HG03066 (cell line): ENCODE measurements around the gene SELENOP.
"Not testable (repeated sequence)": the region's sequence is repeated elsewhere in the genome, so short reads cannot be mapped to it uniquely, and the experiment has no call there.

ENCODE experiments used
- ATAC-seq: cut with Tn5 transposase; IDR thresholded peaks from one replicate; pipeline ENCODE4 v1.9.1; 2021; ENCODE audit warnings: low read depth; ENCODE audit not compliant: unreplicated experiment

The SELENOP gene

GRCh38 chr5:42826757-42827515 is 15.2 kb upstream of the SELENOP start:
- no peak for ATAC-seq

GRCh38 chr5:42825422-42826148 is 13.9 kb upstream of the SELENOP start:
- no peak for ATAC-seq

GRCh38 chr5:42824347-42824976 is 12.8 kb upstream of the SELENOP start:
- no peak for ATAC-seq

GRCh38 chr5:42822548-42822947 is 10.9 kb upstream of the SELENOP start:
- no peak for ATAC-seq

GRCh38 chr5:42819745-42820144 is 8.1 kb upstream of the SELENOP start:
- ATAC-seq = no peak

- not testable (repeated sequence) for ATAC-seq
These were observed 4.9 kb upstream of the SELENOP start for GRCh38 chr5:42816546-42816945.

- ATAC-seq = no peak
These were observed 1.8 kb upstream of the SELENOP start for GRCh38 chr5:42813533-42813932.

GRCh38 chr5:42812620-42813019 is 928 bp upstream of the SELENOP start:
- no peak for ATAC-seq

- no peak for ATAC-seq
These were observed 680 bp downstream of the SELENOP start for GRCh38 chr5:42810834-42811590.

GRCh38 chr5:42808888-42809611 is 2.6 kb downstream of the SELENOP start:
- ATAC-seq = no peak

- ATAC-seq = no peak
These were observed 3.8 kb downstream of the SELENOP start for GRCh38 chr5:42807722-42808447.

- no peak for ATAC-seq
These were observed 4.9 kb downstream of the SELENOP start for GRCh38 chr5:42806701-42807262.

- ATAC-seq = no peak
These were observed 5.5 kb downstream of the SELENOP start for GRCh38 chr5:42806004-42806700.

GRCh38 chr5:42804717-42805339 is 6.9 kb downstream of the SELENOP start:
- ATAC-seq = no peak

GRCh38 chr5:42801516-42802166 is 10.1 kb downstream of the SELENOP start:
- no peak for ATAC-seq

- no peak for ATAC-seq
These were observed 10.9 kb downstream of the SELENOP start for GRCh38 chr5:42800748-42801330.

GRCh38 chr5:42799668-42800114 is 12.0 kb downstream of the SELENOP start:
- ATAC-seq = no peak
